H1 (cell line): ENCODE measurements around the gene FBLN2. TPM values are rescaled to one million over a fixed set of nuclear protein-coding genes. Genes with fewer than 3 reads are reported as not detected.

Source experiments
- CTCF ChIA-PET: fragments of 300-600 bp; sonication (Branson Sonifier 250); formaldehyde crosslinking; loops from one replicate; lab custom pipeline; 2021; ENCODE audit not compliant: partially characterized antibody; lab: Charles Lee
- POLR2A ChIA-PET: fragments of 300-600 bp; sonication (Branson Sonifier 250); formaldehyde crosslinking; loops from one replicate; lab custom pipeline; 2021; ENCODE audit warnings: inconsistent platforms; ENCODE audit not compliant: partially characterized antibody; lab: Charles Lee
- DNase-seq, 2 experiments: peaks; one replicate each; pipeline versions ENCODE4 v3.0.0 to v3.0.0-alpha.2; 2010 to 2022; ENCODE audit warnings: low spot score in 2 of 2, low read depth in 1 of 2, mixed read lengths in 1 of 2
- FAIRE-seq: peaks from 2 replicates; lab custom pipeline; 2011; peaks lifted over from hg19 to GRCh38; lab: Jason Lieb, UNC
- H2AFZ ChIP-seq: 2 replicates; pipeline ENCODE4 v1.8.1; 2012; ENCODE audit warnings: low read length, inconsistent platforms
- H2AK5ac ChIP-seq: 2 replicates; pipeline ENCODE4 v1.6.1; 2013; ENCODE audit warnings: low read depth, low read length
- H2BK120ac ChIP-seq: replicated peaks from 2 replicates; pipeline ENCODE3; 2013; ENCODE audit warnings: low read depth, low read length, inconsistent platforms
- H2BK12ac ChIP-seq: 2 replicates; pipeline ENCODE4 v1.6.1; 2013; ENCODE audit warnings: low read depth, low read length
- H2BK15ac ChIP-seq: 2 replicates; pipeline ENCODE4 v1.6.1; 2013; ENCODE audit warnings: low read length
- H2BK20ac ChIP-seq: 2 replicates; pipeline ENCODE4 v1.6.1; 2013; ENCODE audit warnings: low read length
- H2BK5ac ChIP-seq: 2 replicates; pipeline ENCODE4 v1.6.1; 2013; ENCODE audit warnings: low read depth, low read length
- H3K14ac ChIP-seq: 2 replicates; pipeline ENCODE4 v1.6.1; 2013; ENCODE audit warnings: inconsistent platforms; ENCODE audit not compliant: insufficient read length
- H3K18ac ChIP-seq: 2 replicates; pipeline ENCODE4 v1.6.1; 2013; ENCODE audit warnings: low read length; ENCODE audit errors: extremely low read depth
- H3K23ac ChIP-seq: 2 replicates; pipeline ENCODE4 v1.6.1; 2013; ENCODE audit warnings: inconsistent platforms; ENCODE audit not compliant: insufficient read length
- H3K23me2 ChIP-seq: 2 replicates; pipeline ENCODE4 v1.6.1; 2013; ENCODE audit warnings: low read depth, low read length
- H3K27ac ChIP-seq: 2 replicates; pipeline ENCODE4 v1.6.1; 2011; ENCODE audit warnings: low read depth, low read length, inconsistent platforms
- H3K27me3 ChIP-seq, 4 experiments: replicated peaks in 1 of 4; 1 replicate in 1 of 4; 2 replicates in 3 of 4; pipeline versions ENCODE4 v1.6.1 to v1.8.1; 2011 to 2013; ENCODE audit warnings: low read length in 3 of 4, mild to moderate bottlenecking in 3 of 4, inconsistent platforms in 2 of 4, mixed read lengths in 2 of 4, moderate library complexity in 1 of 4; ENCODE audit not compliant: control insufficient read depth in 3 of 4, insufficient read depth in 3 of 4; ENCODE audit errors: extremely low read depth in 1 of 4
- H3K36me3 ChIP-seq, 4 experiments: 2 replicates each; pipeline versions ENCODE4 v1.6.1 to v1.8.1; 2011 to 2013; ENCODE audit warnings: mild to moderate bottlenecking in 4 of 4, low read length in 3 of 4, moderate library complexity in 2 of 4, control low read depth in 1 of 4, inconsistent platforms in 1 of 4; ENCODE audit not compliant: insufficient read depth in 4 of 4, control insufficient read depth in 2 of 4
- H3K4ac ChIP-seq: replicated peaks from 2 replicates; pipeline ENCODE3; 2013; ENCODE audit warnings: low read length, low read depth, mixed read lengths, inconsistent platforms; ENCODE audit not compliant: insufficient read length
- H3K4me1 ChIP-seq, 4 experiments: replicated peaks in 1 of 4; 1 replicate in 1 of 4; 2 replicates in 3 of 4; pipeline versions ENCODE4 v1.6.1 to v1.8.1; 2011 to 2013; ENCODE audit warnings: low read length in 3 of 4, inconsistent platforms in 2 of 4, mixed read lengths in 1 of 4; ENCODE audit not compliant: insufficient read depth in 4 of 4, control insufficient read depth in 3 of 4
- H3K4me2 ChIP-seq, 2 experiments: 2 replicates each; pipeline versions ENCODE4 v1.6.1 to v1.8.1; 2011 to 2013; ENCODE audit warnings: low read depth in 2 of 2, low read length in 2 of 2, control low read depth in 1 of 2, inconsistent platforms in 1 of 2, mild to moderate bottlenecking in 1 of 2; ENCODE audit not compliant: insufficient read depth in 1 of 2
- H3K4me3 ChIP-seq, 4 experiments: fragments of 200-600, 300-600 bp in 1 of 4; sonication (generic), shearing (Covaris generic), sonication (Bioruptor Twin) in 1 of 4; 2 replicates each; pipeline versions ENCODE4 v1.5.1 to v1.8.1; 2011 to 2016; ENCODE audit warnings: low read length in 4 of 4, low read depth in 3 of 4, control low read depth in 2 of 4, inconsistent platforms in 2 of 4, mild to moderate bottlenecking in 2 of 4, mixed read lengths in 1 of 4, moderate library complexity in 1 of 4; ENCODE audit not compliant: insufficient read depth in 2 of 4; ENCODE audit errors: extremely low read depth in 1 of 4
- H3K56ac ChIP-seq: replicated peaks from 2 replicates; pipeline ENCODE3; 2013; ENCODE audit warnings: low read depth, mild to moderate bottlenecking, mixed read lengths, low read length, inconsistent platforms; ENCODE audit not compliant: insufficient read length
- H3K79me1 ChIP-seq: 2 replicates; pipeline ENCODE4 v1.6.1; 2013; ENCODE audit warnings: low read depth, low read length, control low read depth
- H3K79me2 ChIP-seq, 2 experiments: 2 replicates each; pipeline versions ENCODE4 v1.6.1 to v1.8.1; 2012 to 2013; ENCODE audit warnings: low read length in 2 of 2, mild to moderate bottlenecking in 2 of 2, inconsistent platforms in 1 of 2; ENCODE audit not compliant: insufficient read depth in 2 of 2, control insufficient read depth in 1 of 2
- H3K9ac ChIP-seq, 4 experiments: replicated peaks in 1 of 4; 1 replicate in 1 of 4; 2 replicates in 3 of 4; pipeline versions ENCODE4 v1.6.1 to v1.8.1; 2011 to 2013; ENCODE audit warnings: low read depth in 3 of 4, low read length in 3 of 4, control low read depth in 2 of 4, mild to moderate bottlenecking in 2 of 4, moderate library complexity in 2 of 4, inconsistent platforms in 1 of 4; ENCODE audit errors: extremely low read depth in 1 of 4
- H3K9me3 ChIP-seq, 2 experiments: 2 replicates each; pipeline versions ENCODE4 v1.6.1 to v1.8.1; 2012 to 2013; ENCODE audit warnings: mild to moderate bottlenecking in 2 of 2, moderate library complexity in 2 of 2, control low read depth in 1 of 2, inconsistent platforms in 1 of 2, low read depth in 1 of 2, low read length in 1 of 2, mixed read lengths in 1 of 2; ENCODE audit not compliant: insufficient read depth in 2 of 2
- H4K20me1 ChIP-seq, 2 experiments: replicated peaks in 1 of 2; 2 replicates each; pipeline versions ENCODE3 to v1.8.1; 2011 to 2013; ENCODE audit warnings: inconsistent platforms in 2 of 2, low read length in 2 of 2, mild to moderate bottlenecking in 1 of 2; ENCODE audit not compliant: insufficient read depth in 2 of 2, control insufficient read depth in 1 of 2
- H4K5ac ChIP-seq: 2 replicates; pipeline ENCODE4 v1.6.1; 2013; ENCODE audit warnings: low read length, low read depth, mixed read lengths, inconsistent platforms; ENCODE audit not compliant: insufficient read length
- H4K8ac ChIP-seq: 2 replicates; pipeline ENCODE4 v1.8.0; 2013; ENCODE audit warnings: mild to moderate bottlenecking, moderate library complexity, low read length, inconsistent platforms; ENCODE audit not compliant: insufficient read depth; ENCODE audit errors: extremely low read depth
- H4K91ac ChIP-seq: replicated peaks from 2 replicates; pipeline ENCODE3; 2013; ENCODE audit warnings: low read length, mixed read lengths, inconsistent platforms; ENCODE audit not compliant: insufficient read length
- ASH2L ChIP-seq: fragments of 200-600, 300-600 bp; sonication (generic); IDR thresholded peaks from one replicate; pipeline ENCODE4 v1.7.1; 2017; ENCODE audit warnings: low read length
- BACH1 ChIP-seq: IDR thresholded peaks from 2 replicates; pipeline ENCODE4 v1.6.1; 2012; ENCODE audit warnings: low read length, improper control_type of control experiment
- CREB1 ChIP-seq: IDR thresholded peaks from 2 replicates; pipeline ENCODE4 v1.6.1; 2012; ENCODE audit warnings: inconsistent platforms
- EGR1 ChIP-seq: IDR thresholded peaks from 2 replicates; pipeline ENCODE4 v1.6.1; 2011; ENCODE audit warnings: low read depth, low read length, borderline replicate concordance
- FOSL1 ChIP-seq: IDR thresholded peaks from 2 replicates; pipeline ENCODE4 v1.6.1; 2011; ENCODE audit warnings: mild to moderate bottlenecking, low read depth, low read length, moderate library complexity; ENCODE audit not compliant: insufficient read depth
- GTF2F1 ChIP-seq: IDR thresholded peaks from 2 replicates; pipeline ENCODE4 v1.6.1; 2012; ENCODE audit warnings: low read depth, low read length, improper control_type of control experiment, borderline replicate concordance
- KDM1A ChIP-seq: fragments of 200-600, 300-600 bp; sonication (generic); IDR thresholded peaks from 2 replicates; pipeline ENCODE4 v1.7.1; 2016; ENCODE audit warnings: mild to moderate bottlenecking, low read length, borderline replicate concordance
- MAFK ChIP-seq: IDR thresholded peaks from 2 replicates; pipeline ENCODE4 v1.6.1; 2012; ENCODE audit warnings: low read depth, mild to moderate bottlenecking, improper control_type of control experiment, low read length
- POLR2A ChIP-seq, 2 experiments: IDR thresholded peaks; 1 replicate in 1 of 2; 2 replicates in 1 of 2; pipeline ENCODE4 v1.6.1; 2011; ENCODE audit warnings: low read depth in 2 of 2, low read length in 2 of 2, mild to moderate bottlenecking in 2 of 2; ENCODE audit errors: control extremely low read depth in 1 of 2
- POU5F1 ChIP-seq: IDR thresholded peaks from 2 replicates; pipeline ENCODE4 v1.6.1; 2011; ENCODE audit warnings: low read depth, mild to moderate bottlenecking, low read length, moderate library complexity
- SIRT6 ChIP-seq: IDR thresholded peaks from one replicate; pipeline ENCODE4 v1.7.1; 2012; ENCODE audit warnings: low read length, inconsistent platforms
- SIX5 ChIP-seq: IDR thresholded peaks from 2 replicates; pipeline ENCODE4 v1.6.1; 2011; ENCODE audit warnings: mild to moderate bottlenecking, low read depth, low read length
- SUZ12 ChIP-seq: fragments of 200-600 bp; sonication (generic); IDR thresholded peaks from 2 replicates; pipeline ENCODE4 v1.6.1; 2012; ENCODE audit warnings: mild to moderate bottlenecking, inconsistent platforms, low read length, moderate library complexity, mixed read lengths
- TBP ChIP-seq: IDR thresholded peaks from 2 replicates; pipeline ENCODE4 v1.6.1; 2011; ENCODE audit warnings: low read depth, low read length, improper control_type of control experiment
- WGBS, 2 experiments: shearing (Covaris generic) in 1 of 2; methylation state at CpG; one replicate each; pipeline versions ENCODE4 v1.1.6 to v1.1.7; 2013 to 2015; ENCODE audit warnings: low lambda C conversion rate in 2 of 2, mixed read lengths in 2 of 2, inconsistent platforms in 1 of 2, low coverage in 1 of 2, missing lambda C conversion rate in 1 of 2; ENCODE audit not compliant: insufficient replicate concordance in 2 of 2, insufficient coverage in 1 of 2, insufficient read length in 1 of 2; ENCODE audit errors: extremely low coverage in 1 of 2, missing lambda C conversion rate in 1 of 2; 5-methylcytosine and 5-hydroxymethylcytosine counted together
- polyA plus RNA-seq, 7 experiments: library from polyadenylated mRNA; depleted of rRNA in 3 of 7; stranded (reverse) in 5 of 7; unstranded in 2 of 7; fragments of >200 nt in 5 of 7; fragments of 200-250 nt in 2 of 7; gene quantifications; 1 replicate in 5 of 7; 2 replicates in 1 of 7; 4 replicates in 1 of 7; pipeline versions ENCODE4 v1.2.1 to v1.2.3, GENCODE V29; 2011 to 2013; ENCODE audit warnings: missing spikeins in 2 of 7, mixed read lengths in 2 of 7
- total RNA-seq: library from RNA; stranded (reverse); fragmentation: NEBNext Ultra II Directional; extraction: Animal tissue kit (Norgen Biotek cat#: 25700); gene quantifications from 2 replicates; pipeline ENCODE4 v1.2.1, GENCODE V29; 2021
- TF ChIP-seq, protein P1 (sequence below), 3 experiments: IDR thresholded peaks; 1 replicate in 2 of 3; 2 replicates in 1 of 3; pipeline versions ENCODE4 v1.5.1 to v1.6.1; 2011; ENCODE audit warnings: low read length in 3 of 3, mild to moderate bottlenecking in 3 of 3, inconsistent platforms in 2 of 3, low read depth in 1 of 3, moderate library complexity in 1 of 3; ENCODE audit not compliant: insufficient read depth in 1 of 3; ENCODE audit errors: control extremely low read depth in 1 of 3

FBLN2 gene
- total and polyA plus RNA-seq, 2 of the 8 experiments (the other 6 are each of a cell fraction or from before 2014, with no cell fraction given), result 17.4 to 24.2 TPM

DNA sequence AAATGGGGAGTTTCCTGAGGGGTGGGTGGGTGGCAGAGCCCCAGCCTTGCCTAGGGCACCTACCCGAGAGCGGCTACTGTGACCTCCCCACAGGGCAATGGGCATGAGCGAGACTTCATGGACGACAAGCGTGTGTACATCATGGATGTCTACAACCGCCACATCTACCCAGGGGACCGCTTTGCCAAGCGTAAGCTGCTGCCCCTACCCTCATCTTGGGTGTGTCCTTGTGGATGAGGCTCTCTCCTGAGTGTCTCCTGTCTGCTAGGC, 46.2 kb upstream of the FBLN2 start:
- Histone ChIP-seq H3K9ac (no peak overlapping the region), H3K14ac (no peak overlapping the region), H4K91ac (no peak overlapping the region), H3K4me2 (no peak overlapping the region)
- TF ChIP-seq SIRT6 (no peak), SUZ12 (no peak), POLR2A (IDR thresholded peaks at IDR 0.05; ENCODE audit: control extremely low read depth in 1 of 2, low read depth in 2 of 2, low read length in 2 of 2) (no peak), POU5F1 (no peak), TBP (no peak), EGR1 (no peak), KDM1A (no peak), SIX5 (no peak), MAFK (no peak), FOSL1 (no peak), GTF2F1 (no peak), BACH1 (no peak), CREB1 (no peak), ASH2L (no peak)
- TF ChIP-seq, protein P1, sequence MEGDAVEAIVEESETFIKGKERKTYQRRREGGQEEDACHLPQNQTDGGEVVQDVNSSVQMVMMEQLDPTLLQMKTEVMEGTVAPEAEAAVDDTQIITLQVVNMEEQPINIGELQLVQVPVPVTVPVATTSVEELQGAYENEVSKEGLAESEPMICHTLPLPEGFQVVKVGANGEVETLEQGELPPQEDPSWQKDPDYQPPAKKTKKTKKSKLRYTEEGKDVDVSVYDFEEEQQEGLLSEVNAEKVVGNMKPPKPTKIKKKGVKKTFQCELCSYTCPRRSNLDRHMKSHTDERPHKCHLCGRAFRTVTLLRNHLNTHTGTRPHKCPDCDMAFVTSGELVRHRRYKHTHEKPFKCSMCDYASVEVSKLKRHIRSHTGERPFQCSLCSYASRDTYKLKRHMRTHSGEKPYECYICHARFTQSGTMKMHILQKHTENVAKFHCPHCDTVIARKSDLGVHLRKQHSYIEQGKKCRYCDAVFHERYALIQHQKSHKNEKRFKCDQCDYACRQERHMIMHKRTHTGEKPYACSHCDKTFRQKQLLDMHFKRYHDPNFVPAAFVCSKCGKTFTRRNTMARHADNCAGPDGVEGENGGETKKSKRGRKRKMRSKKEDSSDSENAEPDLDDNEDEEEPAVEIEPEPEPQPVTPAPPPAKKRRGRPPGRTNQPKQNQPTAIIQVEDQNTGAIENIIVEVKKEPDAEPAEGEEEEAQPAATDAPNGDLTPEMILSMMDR (IDR thresholded peaks at IDR 0.05; ENCODE audit: control extremely low read depth in 1 of 3, insufficient read depth in 1 of 3, low read depth in 1 of 3, low read length in 3 of 3), result no peak
- TF ChIP-seq, all 59 proteins: peak for 0
- FAIRE-seq, result no peak
- no peak overlapping the region for H2BK5ac ChIP-seq
- POLR2A ChIA-PET, result no interaction called here
- H3K23me2 ChIP-seq, result no peaks in the 10 kb centered on the region
- H3K9me3 ChIP-seq, result no peaks in the 10 kb centered on the region
- no peak overlapping the region for H2BK12ac ChIP-seq
- no peak overlapping the region for H3K4ac ChIP-seq
- H4K5ac ChIP-seq, result no peak overlapping the region
- no peak overlapping the region for H2AK5ac ChIP-seq
- no peak overlapping the region for H3K27ac ChIP-seq
- H3K23ac ChIP-seq, result no peak overlapping the region
- H2AFZ ChIP-seq, result no peak overlapping the region
- H2BK20ac ChIP-seq, result no peak overlapping the region
- DNase-seq, result no peak
- no peaks in the 10 kb centered on the region for H3K36me3 ChIP-seq
- H3K4me3 ChIP-seq, result no peak overlapping the region
- H3K27me3 ChIP-seq, result no peaks in the 10 kb centered on the region
- no peaks in the 10 kb centered on the region for H3K79me1 ChIP-seq
- H2BK15ac ChIP-seq, result no peak overlapping the region
- no peaks in the 10 kb centered on the region for H3K79me2 ChIP-seq
- no peak overlapping the region for H2BK120ac ChIP-seq
- peaks cover 0 to 3% of the 10 kb centered on the region in 2 experiments for H4K20me1 ChIP-seq
- H3K4me1 ChIP-seq, result 0 out of 7 replicates have a peak, but pooled peaks cover 0 to 4% (median 1%) of the 10 kb centered on the region in 4 experiments
- no peak overlapping the region for H3K56ac ChIP-seq
- CTCF ChIA-PET, result interaction anchor here (15.3 to 26.8 kb wide), 2 partner anchors 27 to 147 kb away, joined by 772 to 856 read pairs; partner anchors contain the start of gene FBLN2
- H3K18ac ChIP-seq, result no peak overlapping the region
- no peak overlapping the region for H4K8ac ChIP-seq
- WGBS, 2 experiments, result 84% methylated on average over 8 of the region's 8 CpGs; no CpG with 5 or more reads in 1 of the 2 experiments
